GM18526 (cell line): Measurements from ENCODE around the gene KRT82.

ENCODE experiments used
- POLR2A ChIP-seq: IDR thresholded peaks from 3 replicates; pipeline ENCODE4 v1.6.1; 2011; ENCODE audit not compliant: insufficient read length; ENCODE audit errors: extremely low read depth

KRT82 gene

DNA sequence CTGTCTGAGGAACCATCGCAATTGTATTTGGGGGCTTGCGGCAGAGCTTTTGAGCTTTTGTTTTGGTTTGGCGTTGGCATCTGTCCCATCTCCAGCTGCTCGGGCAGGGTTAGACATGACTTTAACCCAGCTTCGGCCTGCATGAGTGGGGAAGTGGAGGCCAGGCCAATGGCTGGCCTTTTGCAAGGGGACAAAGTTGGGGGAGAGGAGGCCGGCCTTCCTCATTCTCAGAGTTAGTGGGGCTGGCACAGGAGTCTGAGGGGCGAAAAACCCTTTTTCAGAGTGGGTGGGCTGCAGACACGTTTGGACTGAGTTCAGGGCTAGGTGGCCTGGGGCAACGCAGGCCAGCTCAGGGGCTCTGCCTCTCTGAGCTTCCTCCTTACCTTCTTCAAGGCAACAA lies 5.2 kb downstream of the KRT82 start:
- TF ChIP-seq POLR2A = no peak

DNA sequence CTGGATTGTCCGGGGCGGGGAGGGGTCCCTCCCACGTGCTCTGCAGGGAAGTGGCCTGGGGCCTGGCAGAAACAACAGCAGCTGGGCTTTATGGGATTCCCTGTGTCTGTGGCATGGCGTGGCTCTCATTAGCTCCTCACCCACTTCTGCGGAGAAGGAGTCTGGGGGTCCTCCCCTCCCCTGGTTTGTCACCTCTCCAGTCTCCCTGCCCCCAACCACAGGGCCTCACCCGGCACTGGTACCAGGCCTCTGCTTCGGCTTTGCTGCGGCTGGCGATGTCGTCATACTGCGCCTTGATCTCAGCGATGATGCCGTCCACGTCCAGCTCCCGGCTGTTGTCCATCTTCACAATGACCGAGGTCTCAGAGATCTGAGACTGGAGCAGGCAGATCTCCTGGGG lies 6.4 kb downstream of the KRT82 start:
- no peak for TF ChIP-seq POLR2A

DNA sequence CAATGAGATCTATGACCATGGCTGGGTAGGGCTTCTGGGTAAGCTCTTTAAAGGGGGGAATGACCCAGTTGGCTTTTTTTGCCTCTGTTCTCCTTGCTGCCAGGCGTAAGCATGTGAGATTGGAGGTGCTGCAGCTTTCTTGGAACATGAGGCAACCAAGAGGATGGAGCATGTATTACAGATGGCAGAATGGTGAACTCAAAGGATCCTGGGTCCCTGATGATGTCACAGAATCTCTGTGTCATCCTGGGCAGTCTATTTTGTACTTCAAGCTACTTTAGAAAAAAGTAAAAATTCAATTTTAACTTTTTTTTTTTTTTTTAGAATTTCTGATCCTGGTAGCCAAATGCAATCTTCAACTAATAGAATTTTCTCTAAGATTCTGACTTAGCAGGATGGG lies 8.0 kb downstream of the KRT82 start:
- TF ChIP-seq POLR2A = no peak

DNA sequence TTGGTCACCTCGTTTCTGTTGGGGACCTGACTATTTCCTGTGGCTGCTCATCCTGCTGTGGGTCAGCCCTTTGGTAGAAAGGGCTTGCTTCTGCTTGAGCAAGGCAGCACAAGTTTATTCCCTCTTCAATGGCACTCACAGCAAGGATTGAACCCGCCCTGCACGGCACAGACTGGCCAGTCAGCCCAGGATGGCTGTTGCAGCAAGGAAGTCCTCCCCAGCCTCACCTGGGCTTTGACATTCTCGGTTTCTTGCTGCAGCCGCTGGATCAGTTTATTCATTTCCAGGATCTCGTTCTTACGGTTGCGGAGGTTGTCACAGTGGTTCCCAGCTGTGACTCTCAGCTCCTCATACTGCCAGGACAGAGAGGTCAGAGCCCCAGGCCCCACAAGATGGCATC lies 9.5 kb downstream of the KRT82 start:
- no peak for TF ChIP-seq POLR2A

DNA sequence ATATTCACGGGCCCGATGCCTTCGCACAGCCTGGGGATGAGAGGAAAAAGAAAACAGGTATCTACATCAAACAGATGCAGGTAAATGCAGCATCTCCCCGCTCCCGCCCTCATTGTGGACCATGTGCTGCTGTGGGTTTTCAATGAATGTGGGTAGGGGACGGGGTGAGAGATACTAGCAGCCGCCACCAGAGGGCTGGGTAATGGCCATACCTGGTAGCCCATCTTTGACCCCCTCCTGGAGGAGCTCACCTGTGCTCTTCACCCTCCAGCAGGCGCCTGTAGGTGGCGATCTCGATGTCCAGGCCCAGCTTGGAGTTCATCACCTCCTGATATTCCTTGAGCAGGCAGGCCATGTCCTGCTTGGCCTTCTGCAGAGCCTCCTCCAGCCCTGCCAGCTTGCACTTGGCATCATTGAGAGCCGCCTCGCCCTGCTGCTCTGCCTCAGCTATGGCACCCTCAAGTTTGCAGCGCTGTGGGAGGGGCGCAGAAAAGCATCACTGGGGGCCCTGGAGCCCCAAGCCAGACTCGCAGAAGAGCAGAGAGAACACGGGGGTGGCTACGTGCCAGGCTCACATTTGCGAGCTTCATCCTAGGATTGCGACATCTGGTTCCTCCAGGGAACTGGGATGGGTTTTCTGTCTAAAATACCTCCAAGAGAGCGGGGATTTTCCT lies 10.2 kb downstream of the KRT82 start:
- TF ChIP-seq POLR2A = no peak

DNA sequence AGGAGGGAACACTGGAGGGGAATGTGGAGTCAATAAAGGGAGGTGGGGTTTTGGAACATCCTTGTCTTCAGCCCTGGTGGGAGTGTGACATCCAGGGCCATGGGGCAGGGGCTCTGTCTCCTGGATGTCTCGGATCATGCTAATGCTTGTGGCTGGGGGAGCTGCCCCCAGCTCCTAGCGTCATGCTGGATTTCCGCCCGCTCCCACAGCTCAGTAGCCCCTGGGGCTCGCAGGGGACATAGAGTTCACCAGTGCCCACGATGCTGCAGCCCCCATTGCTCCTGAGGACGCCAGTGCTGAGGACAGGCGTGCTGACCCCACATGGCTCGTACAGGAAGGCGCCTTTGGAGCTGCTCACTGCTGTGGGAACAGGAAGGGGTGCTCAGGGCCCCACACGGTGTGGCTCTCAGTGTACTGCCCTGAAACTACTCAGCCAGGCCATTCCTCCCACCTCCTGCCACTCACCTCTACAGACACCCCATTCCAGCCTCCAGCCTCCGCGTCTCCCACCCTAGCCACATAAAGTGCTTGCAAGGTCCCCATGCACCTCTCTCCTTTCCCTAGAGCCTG lies 11.2 kb downstream of the KRT82 start:
- TF ChIP-seq POLR2A = no peak

DNA sequence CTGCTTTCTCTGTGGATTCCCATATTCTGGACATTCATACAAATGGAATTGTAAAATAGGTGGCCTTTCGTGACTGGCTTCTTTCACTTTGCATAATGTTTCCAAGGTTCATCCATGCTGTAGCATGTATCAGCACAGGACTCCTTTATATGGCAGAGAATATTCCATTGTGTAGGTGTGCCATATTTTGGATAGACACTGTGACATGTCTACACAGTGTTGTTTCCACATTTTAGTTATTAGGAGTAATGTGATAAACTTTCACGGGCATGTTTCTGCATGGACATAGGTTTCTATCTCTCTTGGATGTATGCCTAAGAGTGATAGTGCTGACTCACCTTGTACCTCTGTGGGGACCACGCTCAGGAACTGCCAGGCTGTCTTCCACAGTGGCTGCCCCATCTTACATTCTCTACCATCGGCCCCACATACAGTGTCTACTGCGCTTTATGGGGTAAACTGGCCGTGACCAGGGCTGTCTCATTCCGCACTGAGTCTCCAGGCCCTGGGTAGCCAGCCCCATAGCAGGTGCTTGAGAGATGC lies 13.6 kb downstream of the KRT82 start:
- TF ChIP-seq POLR2A = no peak

DNA sequence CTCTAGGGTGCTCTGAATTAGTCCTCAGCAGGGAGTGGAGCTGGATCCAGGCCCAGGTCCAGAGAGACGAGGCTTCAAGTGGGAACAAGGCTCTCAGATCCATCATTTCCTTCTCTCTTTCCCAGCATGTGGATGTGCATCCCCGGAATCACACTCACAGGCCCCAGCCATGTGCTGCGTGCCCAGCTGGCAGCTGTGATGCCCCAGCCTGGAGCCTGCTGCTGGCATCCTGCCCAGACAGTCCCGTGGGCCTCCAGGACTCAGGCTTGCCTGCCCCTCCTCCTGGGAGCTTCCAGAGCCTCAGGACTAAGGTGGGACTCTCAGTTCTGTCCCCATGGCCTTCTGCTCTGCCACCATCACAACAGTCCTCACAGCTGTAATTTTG lies 14.5 kb downstream of the KRT82 start:
- no peak for TF ChIP-seq POLR2A

DNA sequence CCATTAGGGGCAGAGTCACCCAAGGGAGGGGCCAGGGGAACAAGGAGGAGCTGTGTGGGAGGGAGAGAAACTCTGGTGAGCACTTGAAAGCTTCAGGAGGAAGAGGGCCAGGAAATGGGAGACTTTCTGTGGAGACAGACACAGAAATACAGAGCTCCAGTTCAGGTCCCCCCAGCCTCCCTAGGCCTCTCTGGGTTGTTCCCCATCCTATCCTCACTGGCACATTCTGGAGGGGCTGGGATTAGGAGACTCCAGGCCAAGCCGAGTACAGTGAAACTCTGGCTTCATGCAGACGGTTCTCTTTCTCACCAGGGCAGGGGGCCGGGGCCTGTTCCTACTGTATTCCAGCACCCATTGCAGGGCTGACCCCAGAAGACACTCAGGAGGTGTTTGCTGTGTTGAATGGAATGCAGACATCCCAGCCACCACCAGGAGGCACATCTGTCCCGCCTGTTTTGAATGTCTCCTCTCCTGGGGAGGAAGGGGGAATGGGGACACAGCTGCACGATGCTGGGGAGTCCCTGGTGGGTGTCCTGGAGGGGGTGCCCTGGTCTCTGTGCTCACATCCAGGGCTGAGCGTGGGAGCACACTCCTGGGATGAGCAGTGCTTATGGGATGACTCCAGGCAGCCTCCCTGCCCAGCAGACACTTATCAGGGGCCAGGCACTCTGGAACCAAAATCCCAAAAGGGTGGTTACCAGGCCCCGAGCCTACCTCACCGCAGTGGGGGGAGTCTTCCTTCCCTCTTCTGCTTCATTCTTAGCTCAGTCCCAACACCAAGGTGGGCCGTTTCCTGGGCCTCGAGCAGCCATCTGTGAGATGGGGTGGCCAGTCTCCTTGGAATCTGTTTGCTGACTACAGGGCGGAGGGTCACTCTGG lies 15.2 kb downstream of the KRT82 start:
- TF ChIP-seq POLR2A = no peak

DNA sequence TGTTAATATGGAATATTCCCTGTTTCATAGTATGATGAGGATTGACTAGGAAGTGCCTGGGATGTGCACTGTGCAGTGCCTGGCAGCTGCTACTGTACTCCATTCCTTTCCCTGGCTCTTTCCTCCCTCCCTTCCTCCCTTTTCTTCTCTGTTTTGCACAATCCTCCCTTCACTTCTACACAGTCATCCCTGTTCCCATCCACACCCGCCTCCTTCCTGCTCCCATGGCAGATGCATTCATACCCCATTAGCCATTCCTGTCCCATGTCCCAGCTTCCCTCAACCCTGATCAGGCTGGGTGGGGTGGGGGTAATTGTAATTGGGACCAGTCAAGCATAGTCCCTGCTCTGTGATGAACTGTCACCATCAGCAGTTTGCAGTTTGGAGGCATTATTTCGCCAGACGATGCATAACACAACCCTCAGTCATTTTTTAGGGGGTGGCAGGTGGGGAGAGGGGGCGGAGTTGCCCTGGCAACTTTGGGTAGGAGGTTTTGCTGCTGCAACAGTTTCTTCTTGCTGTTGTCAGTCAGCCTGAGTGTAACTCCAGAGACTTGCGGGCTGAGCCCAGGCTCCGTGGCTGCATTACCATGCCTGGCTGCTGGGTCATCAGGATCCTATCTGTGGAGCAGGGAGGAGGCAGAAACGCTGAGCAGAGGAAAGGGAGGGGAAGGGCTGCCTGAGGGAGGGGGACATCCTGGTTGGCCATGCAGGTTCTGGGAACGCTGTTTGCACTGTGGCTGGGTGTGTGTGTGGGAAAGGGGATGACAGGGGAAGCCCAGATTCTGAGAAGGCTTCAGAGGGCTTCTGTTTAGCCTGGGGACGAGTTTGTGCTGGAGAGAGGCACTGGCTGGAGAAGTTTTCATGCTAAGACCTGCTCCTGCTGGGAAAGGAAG lies 16.6 kb downstream of the KRT82 start:
- no peak for TF ChIP-seq POLR2A

DNA sequence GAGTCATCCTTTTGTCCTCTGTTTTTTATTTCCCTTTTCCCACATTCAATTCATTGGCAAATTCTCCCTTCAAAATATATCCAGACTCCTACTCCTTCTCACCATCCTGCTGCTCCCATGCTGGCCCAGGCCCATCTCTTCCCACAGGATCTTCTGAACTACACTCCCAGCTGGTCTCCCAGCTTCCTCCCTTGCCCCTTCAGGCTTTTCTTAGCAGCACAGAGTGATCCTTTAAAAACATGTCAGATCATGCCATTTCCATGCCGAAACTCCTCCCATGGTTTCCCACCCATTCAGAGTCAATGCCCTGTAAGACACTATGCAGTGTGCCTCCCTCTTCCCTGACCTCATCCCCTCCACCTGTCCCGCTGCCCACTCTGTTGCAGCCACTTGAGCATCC lies 18.3 kb downstream of the KRT82 start:
- no peak for TF ChIP-seq POLR2A

DNA sequence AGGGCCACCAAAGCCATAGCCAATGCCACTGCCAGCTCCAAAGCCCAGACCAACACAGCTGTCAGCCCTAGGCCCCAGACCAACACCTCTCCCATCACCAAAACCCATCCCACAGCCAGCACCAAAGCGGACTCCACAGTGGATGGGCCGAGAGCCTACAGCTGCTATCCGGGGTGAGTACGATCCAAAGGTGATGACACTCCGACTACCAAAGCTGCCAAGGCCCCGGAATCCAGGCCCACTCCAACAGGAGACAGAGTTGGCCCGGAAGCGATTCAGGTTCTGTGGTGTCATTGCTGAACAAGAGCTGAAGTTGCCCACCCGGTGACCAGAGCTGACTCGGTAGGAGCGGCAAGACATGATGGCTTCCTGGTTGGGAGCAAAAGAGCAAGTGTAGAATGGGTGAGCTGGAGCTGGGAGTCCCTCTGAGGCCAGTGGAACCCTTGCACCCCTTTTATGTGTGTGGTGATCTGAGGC lies 20.9 kb downstream of the KRT82 start, which contains the start of gene KRT84:
Gene KRT84 (minus strand): TSS at position 427 of the 477 bp plus-strand sequence. CDS start 67 bp downstream, at position 360.
- no peak for TF ChIP-seq POLR2A

DNA sequence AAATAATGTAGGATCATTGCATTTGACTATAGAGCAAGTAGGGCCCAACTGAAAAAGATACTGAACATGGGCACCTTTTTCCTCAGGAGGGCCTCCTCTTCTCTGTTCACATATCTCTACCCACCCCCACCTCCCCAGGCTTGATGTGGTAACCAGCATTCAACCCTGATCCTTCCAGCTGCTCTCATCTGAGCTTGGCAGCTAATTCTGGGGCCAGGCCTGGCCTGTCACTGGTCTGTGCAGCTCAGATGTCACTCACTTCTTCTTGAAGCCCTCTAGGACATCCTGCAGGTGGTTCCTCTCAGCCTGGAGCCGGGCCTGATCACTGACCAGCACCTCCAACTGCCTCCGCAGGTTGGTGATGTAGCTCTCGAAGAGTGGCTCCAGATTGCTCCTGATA lies 22.8 kb downstream of the KRT82 start:
- TF ChIP-seq POLR2A = no peak

DNA sequence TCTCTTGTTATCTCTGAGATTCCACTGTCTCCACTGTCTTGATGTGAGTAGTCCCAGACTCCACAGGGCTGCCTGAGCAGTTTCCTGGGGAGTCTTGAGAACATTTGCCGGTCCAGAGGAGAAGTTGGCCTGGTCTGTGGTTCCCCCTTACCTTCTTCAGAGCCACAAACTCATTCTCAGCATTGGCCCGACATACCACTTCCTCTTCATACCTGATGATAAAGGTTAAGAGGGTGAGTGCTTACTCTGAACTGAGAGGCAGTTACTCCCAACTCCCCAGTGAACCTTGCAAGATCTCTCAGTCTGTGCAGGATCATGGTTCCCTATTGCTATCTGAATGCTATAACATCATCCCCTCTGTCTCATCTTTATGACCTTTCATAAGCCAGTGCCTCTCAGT lies 23.3 kb downstream of the KRT82 start:
- no peak for TF ChIP-seq POLR2A

DNA sequence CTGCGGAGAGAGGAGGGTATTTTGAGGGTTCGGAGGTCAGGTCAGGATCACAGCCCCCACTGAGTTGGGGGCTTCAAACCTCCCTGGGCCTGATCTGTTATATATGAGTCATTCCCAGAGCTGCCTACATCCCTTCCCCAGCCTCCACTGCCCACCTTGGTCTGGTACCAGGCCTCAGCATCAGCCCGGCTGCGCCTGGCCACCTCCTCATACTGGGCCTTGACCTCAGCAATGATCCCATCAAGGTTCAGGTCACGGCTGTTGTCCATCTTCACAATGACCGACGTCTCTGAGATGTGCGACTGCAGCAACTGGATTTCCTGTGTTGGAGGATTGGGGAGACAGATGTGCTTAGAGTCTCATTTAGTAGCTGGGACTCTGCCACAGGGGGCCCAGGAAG lies 24.9 kb downstream of the KRT82 start:
- TF ChIP-seq POLR2A = no peak
